Measurements from ENCODE around the gene PELI3.

PELI3 gene

GRCh38 chr11:66473608-66474515 is 7.2 kb downstream of the PELI3 start:
- DNase-seq (ENCODE audit: low read depth in 2 of 2) = no peak

GRCh38 chr11:66475349-66476172 is 8.9 kb downstream of the PELI3 start:
- no peak for DNase-seq (ENCODE audit: low read depth in 2 of 2)

- no peak for DNase-seq (ENCODE audit: low read depth in 2 of 2)
These were observed 9.6 kb downstream of the PELI3 start for GRCh38 chr11:66476173-66476840.

- DNase-seq (ENCODE audit: low read depth in 2 of 2) = no peak
These were observed 10.1 kb downstream of the PELI3 start for GRCh38 chr11:66476841-66477251.

GRCh38 chr11:66477263-66478201 is 10.8 kb downstream of the PELI3 start:
- no peak for DNase-seq (ENCODE audit: low read depth in 2 of 2)

DNA sequence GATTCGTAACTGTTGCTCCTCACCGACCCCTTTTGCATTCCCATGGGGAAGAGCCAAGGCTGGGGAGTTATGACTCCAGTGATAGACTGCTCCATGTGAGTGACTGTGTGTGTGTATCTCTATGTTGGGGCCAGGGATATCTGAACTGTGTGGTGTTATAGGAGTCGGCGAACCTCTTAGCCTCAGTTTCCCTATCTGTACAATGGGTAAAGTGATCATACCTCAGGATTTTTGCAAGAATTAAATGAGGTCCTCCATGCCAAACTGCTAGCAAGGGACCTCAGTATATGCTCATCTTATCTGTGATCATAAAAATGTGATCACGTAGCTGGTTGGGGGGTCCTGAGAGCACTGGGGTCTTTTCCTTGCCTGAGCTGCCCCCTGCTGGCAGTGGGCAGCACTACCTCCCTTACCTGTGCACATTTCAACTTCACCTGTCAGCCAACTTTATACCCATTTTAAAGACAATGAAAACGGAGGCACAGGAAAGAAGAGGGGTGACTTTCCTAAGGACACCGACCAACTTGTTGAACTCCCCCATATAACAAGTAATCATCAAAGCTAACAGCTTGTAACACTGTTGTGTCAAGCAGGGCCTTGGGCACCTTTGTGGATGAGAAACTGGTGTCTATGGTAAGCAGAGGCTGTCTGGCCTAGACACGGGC is 12.2 kb downstream of the PELI3 start:
- DNase-seq (ENCODE audit: low read depth in 2 of 2) = peak in 1 of 2 donors; percentile 19

DNA sequence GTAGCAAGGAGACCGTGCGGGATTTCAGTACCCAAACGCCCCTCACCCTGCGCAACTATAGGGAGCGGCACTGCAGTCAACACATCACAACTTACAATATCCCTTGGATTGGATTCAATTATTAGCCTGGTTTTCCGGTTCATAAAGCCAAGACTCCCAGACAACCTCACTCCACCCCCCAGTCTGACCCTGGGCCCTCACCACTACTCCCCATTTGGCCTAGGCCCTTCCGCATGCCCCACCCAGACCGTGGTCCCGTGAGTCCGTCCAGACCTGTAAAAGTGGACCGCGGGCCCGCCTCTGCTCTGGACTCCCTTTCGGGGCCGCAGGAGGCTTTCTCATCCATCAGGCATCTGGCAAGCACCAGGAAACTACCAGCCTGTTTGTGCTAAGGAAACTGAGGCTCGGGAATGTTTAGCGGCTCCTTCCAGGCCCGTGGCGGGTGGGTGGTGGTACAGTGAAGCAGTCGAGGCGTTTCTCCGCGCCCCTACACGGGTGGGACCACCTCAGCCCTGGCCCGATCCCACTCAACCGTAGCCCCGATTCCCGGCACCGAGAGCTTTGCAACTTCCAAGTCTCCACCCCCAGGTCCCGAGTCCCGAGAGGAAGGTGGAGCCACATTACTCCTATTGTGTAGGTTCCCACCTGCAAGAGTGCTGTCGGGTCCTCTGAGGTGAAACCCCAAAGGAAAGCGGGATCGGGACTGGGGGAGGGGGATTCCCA is 12.8 kb downstream of the PELI3 start:
- no peak for DNase-seq (ENCODE audit: low read depth in 2 of 2)

- DNase-seq (ENCODE audit: low read depth in 2 of 2) = peak; percentile 85 to 93
These were observed 13.6 kb downstream of the PELI3 start, which contains the start of gene DPP3 for GRCh38 chr11:66480117-66480938. Gene DPP3 (plus strand): TSS chr11:66480434. CDS start chr11:66482201, 1,767 bp downstream.

DNA sequence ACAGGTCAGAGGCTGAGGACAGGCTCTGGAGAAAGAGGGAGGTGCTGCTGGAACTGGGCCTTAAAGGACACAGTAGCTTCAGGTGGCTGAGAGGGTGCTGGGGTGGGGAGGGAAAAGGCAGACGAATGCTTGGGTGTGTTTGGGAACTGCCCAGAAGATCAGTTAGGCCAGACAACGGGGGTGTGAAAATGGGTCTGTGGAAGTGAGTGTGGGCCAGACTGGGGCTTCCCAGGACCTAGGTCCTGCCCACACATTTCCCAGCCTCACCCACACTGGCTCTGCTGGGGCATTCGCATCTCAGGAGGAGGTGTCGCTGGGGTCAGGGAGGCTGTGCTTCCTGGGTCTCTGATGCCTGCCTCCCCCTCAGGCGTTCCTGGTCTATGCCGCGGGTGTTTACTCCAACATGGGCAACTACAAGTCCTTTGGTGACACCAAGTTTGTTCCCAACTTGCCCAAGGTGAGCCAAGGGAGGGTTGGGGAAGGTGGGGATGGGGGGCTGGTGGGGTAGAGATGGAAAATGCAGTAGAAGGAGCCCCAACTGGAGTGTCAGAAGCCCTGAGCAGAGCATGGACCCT is 18.2 kb downstream of the PELI3 start:
- DNase-seq (ENCODE audit: low read depth in 2 of 2) = no peak

DNA sequence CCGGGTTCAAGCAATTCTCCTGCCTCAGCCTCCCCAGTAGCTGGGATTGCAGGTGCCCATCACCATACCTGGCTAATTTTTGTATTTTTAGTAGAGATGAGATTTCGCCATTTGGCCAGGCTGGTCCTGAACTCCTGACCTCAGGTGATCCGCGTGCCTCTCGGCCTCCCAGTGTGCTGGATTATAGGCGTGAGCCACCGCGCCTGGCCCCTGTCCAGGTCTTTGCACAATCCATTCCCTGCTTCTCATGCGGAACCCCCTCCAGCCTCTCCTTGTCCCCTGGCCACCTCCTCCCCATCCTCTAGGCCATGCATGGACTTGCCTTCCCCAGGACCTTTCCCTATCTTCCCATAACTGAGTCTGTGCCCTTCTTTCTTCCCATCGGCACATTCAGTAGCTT is 22.3 kb downstream of the PELI3 start:
- DNase-seq (ENCODE audit: low read depth in 2 of 2) = no peak

GRCh38 chr11:66489636-66490035 is 22.9 kb downstream of the PELI3 start:
- DNase-seq (ENCODE audit: low read depth in 2 of 2) = no peak

DNA sequence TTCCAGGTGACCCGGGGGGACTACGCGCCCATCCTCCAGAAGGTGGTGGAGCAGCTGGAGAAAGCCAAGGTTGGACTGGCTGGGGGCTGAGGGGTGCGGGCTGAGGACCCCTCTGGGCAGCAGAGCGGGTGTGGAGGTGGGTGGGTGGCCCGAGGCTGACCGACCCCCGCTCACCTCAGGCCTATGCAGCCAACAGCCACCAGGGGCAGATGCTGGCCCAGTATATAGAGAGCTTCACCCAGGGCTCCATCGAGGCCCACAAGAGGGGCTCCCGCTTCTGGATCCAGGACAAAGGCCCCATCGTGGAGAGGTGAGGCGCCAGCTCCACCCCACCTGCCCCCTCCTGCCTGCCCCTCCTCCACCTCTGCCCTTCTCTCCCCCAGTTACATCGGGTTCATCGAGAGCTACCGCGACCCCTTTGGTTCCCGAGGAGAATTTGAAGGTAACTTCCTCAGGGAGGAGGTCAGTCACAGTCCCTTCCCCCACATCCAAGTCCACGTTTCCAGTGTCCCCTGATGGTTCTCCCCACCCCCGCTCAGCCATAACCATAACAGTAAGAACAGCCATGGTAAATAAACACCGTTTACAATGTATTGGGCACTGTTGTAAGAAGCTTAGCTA is 24.7 kb downstream of the PELI3 start:
- DNase-seq (ENCODE audit: low read depth in 2 of 2) = no peak

- DNase-seq (ENCODE audit: low read depth in 2 of 2) = no peak
These were observed 25.6 kb downstream of the PELI3 start for GRCh38 chr11:66492161-66492865.

DNA sequence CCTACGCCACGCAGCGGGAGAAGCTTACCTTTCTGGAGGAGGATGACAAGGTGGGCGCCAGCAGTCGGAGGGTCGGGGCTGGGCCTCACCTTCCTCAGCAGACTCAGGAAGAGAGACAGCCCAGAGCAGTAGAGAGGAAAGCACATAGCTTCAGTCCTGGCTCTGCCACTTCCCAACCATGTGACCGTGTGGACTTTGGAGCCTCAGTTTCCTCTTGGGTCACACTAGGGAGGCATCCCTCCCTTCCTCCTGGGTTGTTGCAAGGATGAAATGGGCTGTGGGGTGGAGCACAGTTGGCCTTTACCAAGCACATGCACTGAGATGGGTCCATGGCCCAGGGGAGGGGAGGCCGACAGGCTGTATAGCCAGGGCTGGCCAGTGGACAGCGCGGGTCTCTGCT is 26.4 kb downstream of the PELI3 start:
- no peak for DNase-seq (ENCODE audit: low read depth in 2 of 2)

GRCh38 chr11:66494458-66494857 is 27.8 kb downstream of the PELI3 start:
- DNase-seq (ENCODE audit: low read depth in 2 of 2) = no peak

- DNase-seq (ENCODE audit: low read depth in 2 of 2) = no peak
These were observed 28.2 kb downstream of the PELI3 start for GRCh38 chr11:66494935-66495334.

- DNase-seq (ENCODE audit: low read depth in 2 of 2) = no peak
These were observed 28.7 kb downstream of the PELI3 start for GRCh38 chr11:66495401-66495854.
